ENCODE measurements around the gene SMIM20.

The SMIM20 gene

GRCh38 chr4:25879991-25880651, 33.9 kb upstream of the SMIM20 start:
- Mint-ChIP-seq H3K4me1 (ENCODE audit: low read depth in 2 of 2) (no peaks in the 10 kb centered on the region), H3K4me3 (no peak overlapping the region), H3K27ac (no peak overlapping the region), H3K27me3 (peaks cover 5 to 16% of the 10 kb centered on the region in 2 donors), H3K36me3 (ENCODE audit: insufficient read depth) (no peaks in the 10 kb centered on the region), H3K9me3 (peaks cover 0 to 4% of the 10 kb centered on the region in 2 donors)
- DNase-seq (no peak), ATAC-seq (replicated peaks) (no peak)

DNA sequence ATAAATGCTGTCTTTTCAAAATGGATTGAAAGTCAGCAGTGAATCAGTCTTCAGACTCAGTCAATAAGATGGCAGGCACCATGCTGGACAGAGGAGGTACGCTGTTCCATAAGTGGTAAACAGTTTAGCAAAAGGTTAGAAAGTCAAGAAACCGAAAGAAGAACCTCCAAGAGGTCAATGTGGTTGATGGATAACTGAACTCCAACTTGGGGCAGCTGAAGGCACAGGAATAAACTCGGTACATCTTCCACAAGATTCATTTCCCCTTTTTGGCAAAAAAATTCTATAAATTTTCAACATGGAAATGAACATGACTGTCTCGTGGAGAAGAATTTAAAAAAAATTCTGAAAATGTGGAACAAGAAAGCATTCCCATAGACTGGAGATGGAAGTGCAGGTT, 32.8 kb upstream of the SMIM20 start:
- Mint-ChIP-seq H3K36me3 (ENCODE audit: insufficient read depth) (no peaks in the 10 kb centered on the region), H3K27ac (no peak overlapping the region), H3K4me3 (no peak overlapping the region), H3K9me3 (peaks cover 0 to 4% of the 10 kb centered on the region in 2 donors), H3K27me3 (peaks cover 5 to 16% of the 10 kb centered on the region in 2 donors), H3K4me1 (ENCODE audit: low read depth in 2 of 2) (no peaks in the 10 kb centered on the region)
- DNase-seq (no peak), ATAC-seq (replicated peaks) (no peak)

GRCh38 chr4:25882226-25882625, 31.8 kb upstream of the SMIM20 start:
- DNase-seq (no peak), ATAC-seq (replicated peaks) (no peak)
- no peak overlapping the region for H3K27ac Mint-ChIP-seq
- H3K9me3 Mint-ChIP-seq = peaks cover 0 to 4% of the 10 kb centered on the region in 2 donors
- H3K27me3 Mint-ChIP-seq = peaks cover 5 to 16% of the 10 kb centered on the region in 2 donors
- H3K36me3 Mint-ChIP-seq (ENCODE audit: insufficient read depth) = no peaks in the 10 kb centered on the region
- no peaks in the 10 kb centered on the region for H3K4me1 Mint-ChIP-seq (ENCODE audit: low read depth in 2 of 2)
- no peak overlapping the region for H3K4me3 Mint-ChIP-seq

DNA sequence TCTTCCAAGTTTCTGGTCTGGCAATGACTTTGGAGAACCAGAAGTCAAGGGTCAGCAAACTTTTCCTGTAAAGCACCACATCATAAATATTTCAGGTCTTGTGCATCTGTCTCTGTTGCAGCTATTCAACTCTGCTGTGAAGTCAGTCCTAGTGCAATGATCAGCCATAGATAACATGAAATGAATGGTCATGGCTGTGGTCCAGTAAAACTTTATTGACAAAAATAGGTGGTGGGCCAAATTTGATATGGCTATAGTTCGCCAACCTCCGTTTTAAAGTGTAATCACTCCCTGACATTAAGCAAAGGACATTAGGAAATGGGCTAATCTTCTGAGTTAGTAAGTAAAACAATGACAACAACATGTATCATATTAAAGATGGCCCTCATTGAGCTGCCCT, 30.5 kb upstream of the SMIM20 start:
- no peak for ATAC-seq (replicated peaks)
- H3K36me3 Mint-ChIP-seq (ENCODE audit: insufficient read depth) = no peaks in the 10 kb centered on the region
- H3K4me1 Mint-ChIP-seq (ENCODE audit: low read depth in 2 of 2) = no peaks in the 10 kb centered on the region
- peaks cover 0 to 4% of the 10 kb centered on the region in 2 donors for H3K9me3 Mint-ChIP-seq
- H3K4me3 Mint-ChIP-seq = no peak overlapping the region
- H3K27ac Mint-ChIP-seq = no peak overlapping the region
- DNase-seq = no peak
- H3K27me3 Mint-ChIP-seq = peaks cover 5 to 16% of the 10 kb centered on the region in 2 donors

- Mint-ChIP-seq H3K9me3 (peaks cover 0 to 4% of the 10 kb centered on the region in 2 donors), H3K27me3 (peaks cover 5 to 16% of the 10 kb centered on the region in 2 donors), H3K36me3 (ENCODE audit: insufficient read depth) (no peaks in the 10 kb centered on the region), H3K27ac (no peak overlapping the region), H3K4me3 (no peak overlapping the region), H3K4me1 (ENCODE audit: low read depth in 2 of 2) (no peaks in the 10 kb centered on the region)
- DNase-seq = no peak
- no peak for ATAC-seq (replicated peaks)
Measured at GRCh38 chr4:25884031-25884782, 29.8 kb upstream of the SMIM20 start.

GRCh38 chr4:25888781-25889180, 25.2 kb upstream of the SMIM20 start:
- H3K27me3 Mint-ChIP-seq = no peaks in the 10 kb centered on the region
- H3K4me1 Mint-ChIP-seq (ENCODE audit: low read depth in 2 of 2) = no peaks in the 10 kb centered on the region
- no peak for DNase-seq
- no peaks in the 10 kb centered on the region for H3K36me3 Mint-ChIP-seq (ENCODE audit: insufficient read depth)
- H3K27ac Mint-ChIP-seq = no peak overlapping the region
- no peaks in the 10 kb centered on the region for H3K9me3 Mint-ChIP-seq
- H3K4me3 Mint-ChIP-seq = no peak overlapping the region
- no peak for ATAC-seq (replicated peaks)

DNA sequence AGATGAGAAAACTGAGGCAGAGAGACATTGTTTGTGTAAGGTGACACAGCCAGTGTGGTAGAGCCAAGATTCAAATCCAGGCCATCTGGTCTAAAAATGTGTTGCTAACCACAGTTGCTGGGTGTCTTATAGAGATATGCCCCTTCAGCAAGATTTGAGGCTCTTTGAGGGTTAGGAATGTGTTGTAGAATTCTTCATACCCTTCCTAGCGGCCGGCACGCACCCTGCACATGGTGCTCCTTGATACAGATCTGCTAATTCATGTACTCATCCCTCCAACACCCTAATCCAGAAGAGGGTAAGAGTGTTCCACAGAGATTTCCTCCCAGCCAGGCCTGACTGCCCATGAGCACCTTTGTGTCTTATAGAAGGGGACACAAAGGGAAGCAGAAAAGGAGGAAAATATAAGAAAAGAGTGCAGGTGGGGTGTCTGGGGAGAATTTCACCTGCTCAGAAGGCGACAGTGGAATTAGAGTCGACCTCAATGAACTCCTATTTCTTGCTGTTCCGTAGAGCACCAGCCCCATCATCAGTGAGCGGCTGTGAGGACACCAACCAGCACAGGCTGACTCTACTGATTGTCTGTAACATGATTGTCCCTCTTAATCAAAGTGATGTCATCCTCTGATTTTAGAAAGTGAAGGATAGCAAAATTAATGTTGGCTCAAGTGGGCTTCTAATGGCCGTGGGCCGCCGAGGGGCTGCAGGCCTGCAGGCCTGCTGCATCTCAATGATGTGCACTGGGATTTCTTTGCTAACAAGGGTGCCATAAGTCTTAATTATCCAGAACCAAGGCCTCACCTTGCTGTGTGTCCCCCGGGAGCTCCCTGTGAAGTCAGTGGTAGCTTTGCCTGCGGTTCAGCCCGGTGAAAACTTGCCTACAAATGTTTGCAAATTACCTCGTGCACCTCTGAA, 24.2 kb upstream of the SMIM20 start:
- H3K36me3 Mint-ChIP-seq (ENCODE audit: insufficient read depth) = no peaks in the 10 kb centered on the region
- H3K27me3 Mint-ChIP-seq = no peaks in the 10 kb centered on the region
- no peak for DNase-seq
- H3K27ac Mint-ChIP-seq = no peak overlapping the region
- ATAC-seq (replicated peaks) = no peak
- no peak overlapping the region for H3K4me3 Mint-ChIP-seq
- no peaks in the 10 kb centered on the region for H3K4me1 Mint-ChIP-seq (ENCODE audit: low read depth in 2 of 2)
- H3K9me3 Mint-ChIP-seq = no peaks in the 10 kb centered on the region

DNA sequence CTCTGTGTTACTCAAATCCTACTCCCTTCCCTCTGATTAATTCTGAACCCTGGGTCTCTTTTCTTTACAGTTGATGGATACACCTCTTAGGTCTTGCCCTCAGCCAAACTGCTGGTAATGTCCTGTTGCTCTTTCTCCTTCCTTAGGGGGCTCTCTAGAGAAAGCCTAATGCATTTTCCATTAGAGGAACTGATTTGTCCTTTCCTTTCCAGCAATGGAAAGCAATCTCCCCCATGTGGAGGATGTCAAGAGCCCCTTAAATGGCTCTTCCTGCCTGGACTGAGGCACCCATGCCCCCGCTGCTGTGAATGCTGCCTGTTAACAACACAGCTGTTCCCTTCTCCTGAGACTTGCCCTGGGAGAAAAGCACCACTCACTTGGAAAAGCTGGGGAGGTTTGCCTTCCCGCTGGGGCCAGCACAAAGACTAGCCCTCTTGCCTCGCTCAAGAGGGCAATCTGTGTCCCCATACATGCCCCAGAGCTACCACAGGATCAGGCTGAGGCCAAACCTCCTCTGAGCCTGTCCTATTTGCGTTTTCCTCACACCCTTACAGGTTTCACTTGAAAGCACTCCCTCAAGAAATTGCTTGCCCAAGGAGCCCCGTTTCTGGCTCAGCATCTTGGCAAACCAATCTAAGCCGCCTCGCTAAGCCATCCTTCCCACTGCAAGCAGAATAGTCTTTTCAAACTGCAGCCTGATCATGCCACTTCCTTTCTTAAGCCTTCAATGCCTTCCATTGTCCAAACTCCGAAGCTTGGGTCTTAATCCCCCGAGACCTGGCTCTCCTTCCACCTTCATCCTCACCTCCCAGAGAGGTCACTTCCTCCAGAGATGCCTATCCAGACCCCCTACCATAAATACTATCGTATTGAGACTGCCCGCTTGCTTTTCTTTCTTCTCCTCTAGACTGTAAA, 23.2 kb upstream of the SMIM20 start:
- H3K9me3 Mint-ChIP-seq = no peaks in the 10 kb centered on the region
- no peak overlapping the region for H3K27ac Mint-ChIP-seq
- no peak overlapping the region for H3K4me3 Mint-ChIP-seq
- no peaks in the 10 kb centered on the region for H3K4me1 Mint-ChIP-seq (ENCODE audit: low read depth in 2 of 2)
- no peaks in the 10 kb centered on the region for H3K36me3 Mint-ChIP-seq (ENCODE audit: insufficient read depth)
- H3K27me3 Mint-ChIP-seq = no peaks in the 10 kb centered on the region
- ATAC-seq (replicated peaks) = no peak
- no peak for DNase-seq

DNA sequence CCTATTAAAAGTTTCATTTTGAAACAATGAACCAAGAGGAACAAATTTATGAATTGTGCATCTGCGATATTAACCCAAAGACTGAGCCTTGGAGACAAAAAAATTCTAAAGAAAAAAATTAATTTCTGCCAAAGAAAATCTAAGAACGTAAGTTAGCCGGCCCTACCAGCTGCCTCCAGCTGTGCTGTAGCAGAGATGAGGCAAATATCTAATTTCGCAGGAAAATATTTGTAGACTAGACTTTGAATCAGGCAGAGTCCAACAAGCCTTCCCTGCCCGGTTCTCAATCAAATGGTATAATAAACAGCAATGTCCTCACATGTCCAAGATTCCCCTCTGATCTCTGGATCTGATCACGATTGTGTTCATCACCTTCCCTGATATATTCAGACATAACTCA, 21.2 kb upstream of the SMIM20 start:
- no peak overlapping the region for H3K27ac Mint-ChIP-seq
- H3K4me1 Mint-ChIP-seq (ENCODE audit: low read depth in 2 of 2) = no peaks in the 10 kb centered on the region
- no peaks in the 10 kb centered on the region for H3K9me3 Mint-ChIP-seq
- no peaks in the 10 kb centered on the region for H3K36me3 Mint-ChIP-seq (ENCODE audit: insufficient read depth)
- DNase-seq = no peak
- ATAC-seq (replicated peaks) = no peak
- no peaks in the 10 kb centered on the region for H3K27me3 Mint-ChIP-seq
- no peak overlapping the region for H3K4me3 Mint-ChIP-seq

DNA sequence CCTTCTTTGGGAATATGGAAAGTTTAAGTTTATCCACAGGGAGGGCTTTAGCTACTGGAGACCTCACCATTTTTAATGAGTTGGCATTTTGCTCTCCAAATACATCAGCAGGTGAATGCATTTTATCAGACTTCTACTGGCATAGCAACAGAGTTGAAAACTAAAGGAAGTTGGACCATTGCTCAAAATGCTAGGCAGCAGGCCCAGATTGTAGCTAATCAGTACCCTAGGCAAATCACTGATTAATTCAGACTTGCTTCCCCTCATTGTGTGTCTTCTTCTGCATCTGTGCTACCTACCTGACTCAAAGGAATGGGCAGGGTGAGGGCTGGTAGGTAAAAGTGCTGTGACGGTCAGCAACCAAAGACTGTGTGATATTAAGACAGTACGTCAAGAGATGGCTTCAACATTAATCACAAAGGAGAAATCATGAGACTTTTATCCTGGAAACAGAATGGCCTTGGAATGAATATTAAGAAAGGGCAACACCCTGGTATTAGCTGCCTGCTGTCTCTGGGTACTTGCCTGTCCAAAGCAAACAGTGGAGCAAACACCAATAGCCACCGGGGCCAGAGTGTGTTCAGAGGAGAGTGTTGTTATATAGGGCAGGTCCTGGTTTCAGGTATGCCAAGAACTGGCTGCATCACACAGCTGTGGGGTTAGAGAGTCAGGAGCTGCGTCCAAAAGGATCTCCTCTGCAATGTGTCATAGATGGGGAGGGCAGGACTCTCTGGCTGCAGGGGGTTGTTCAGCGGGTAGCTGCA, 17.1 kb upstream of the SMIM20 start:
- ATAC-seq (replicated peaks) (no peak), DNase-seq (no peak)
- H3K9me3 Mint-ChIP-seq = no peaks in the 10 kb centered on the region
- no peaks in the 10 kb centered on the region for H3K36me3 Mint-ChIP-seq (ENCODE audit: insufficient read depth)
- H3K27ac Mint-ChIP-seq = no peak overlapping the region
- no peak overlapping the region for H3K4me3 Mint-ChIP-seq
- H3K27me3 Mint-ChIP-seq = no peaks in the 10 kb centered on the region
- peaks cover 0 to 2% of the 10 kb centered on the region in 2 donors for H3K4me1 Mint-ChIP-seq (ENCODE audit: low read depth in 2 of 2)

GRCh38 chr4:25900310-25900709, 13.7 kb upstream of the SMIM20 start:
- no peak overlapping the region for H3K27ac Mint-ChIP-seq
- ATAC-seq (replicated peaks) = no peak

GRCh38 chr4:25901030-25901430, 13.0 kb upstream of the SMIM20 start:
- Mint-ChIP-seq H3K4me3 (no peak overlapping the region), H3K9me3 (no peaks in the 10 kb centered on the region), H3K27me3 (no peaks in the 10 kb centered on the region), H3K36me3 (ENCODE audit: insufficient read depth) (no peaks in the 10 kb centered on the region), H3K27ac (no peak overlapping the region), H3K4me1 (ENCODE audit: low read depth in 2 of 2) (peaks cover 0 to 2% of the 10 kb centered on the region in 2 donors)
- no peak for DNase-seq
- ATAC-seq (replicated peaks) = no peak

More at GRCh38 chr4:25900310-25900709, 13.7 kb upstream of the SMIM20 start:
- Mint-ChIP-seq H3K36me3 (ENCODE audit: insufficient read depth) (no peaks in the 10 kb centered on the region), H3K4me1 (ENCODE audit: low read depth in 2 of 2) (peaks cover 0 to 2% of the 10 kb centered on the region in 2 donors), H3K27me3 (no peaks in the 10 kb centered on the region), H3K9me3 (no peaks in the 10 kb centered on the region), H3K4me3 (no peak overlapping the region)
- no peak for DNase-seq

All from effector memory CD8-positive, alpha-beta T cell (primary cell).